GM12878 (cell line): ENCODE measurements around the gene FOXD1. TPM values are rescaled to one million over a fixed set of nuclear protein-coding genes. Genes with fewer than 3 reads are reported as not detected.

Experiments
- polyA plus RNA-seq, 11 experiments: library from polyadenylated mRNA; depleted of rRNA in 4 of 11; unstranded in 6 of 11; stranded (reverse) in 5 of 11; fragments of >200 nt; fragmentation: Nextera tagmentation in 4 of 11; fragmentation: Illumina TruSeq in 1 of 11; extraction: Ambion mirVana in 4 of 11; extraction: Trizol in 1 of 11; gene quantifications; 1 replicate in 1 of 11; 2 replicates in 10 of 11; pipeline versions ENCODE4 v1.2.1 to v1.2.3, GENCODE V29; 2011 to 2016; ENCODE audit warnings: inconsistent platforms in 2 of 11, missing spikeins in 2 of 11, low read depth in 1 of 11
- total RNA-seq, 4 experiments: library from RNA; depleted of rRNA in 3 of 4; stranded (reverse); fragments of >200 nt in 3 of 4; fragmentation: Illumina TruSeq in 1 of 4; extraction: Trizol in 1 of 4; gene quantifications; 2 replicates each; pipeline versions ENCODE4 v1.2.1 to v1.2.3, GENCODE V29; 2013 to 2021

Gene FOXD1
- total and polyA plus RNA-seq, 10 of the 15 experiments (the other 5 are each of a cell fraction or from before 2014, with no cell fraction given) = not detected

Other genes starting within 250 kb of the FOXD1 start
- 492 and 532 TPM in 2 replicates for gene BTF3, start 49.7 kb upstream of the FOXD1 start, total RNA-seq (2014; rRNA removed)
- gene BTF3, start 49.7 kb upstream of the FOXD1 start, total RNA-seq (2014; rRNA removed; fragmentation: Illumina TruSeq; extraction: Trizol) = 855 and 860 TPM in 2 replicates
- gene BTF3, start 49.7 kb upstream of the FOXD1 start, total RNA-seq (2021) = 836 and 848 TPM in 2 replicates
- gene BTF3, start 49.7 kb upstream of the FOXD1 start, polyA plus RNA-seq (2011; rRNA removed) = 807 and 1,223 TPM in 2 replicates
- 1,650 and 1,701 TPM in 2 replicates for gene BTF3, start 49.7 kb upstream of the FOXD1 start, polyA plus RNA-seq (2014; fragmentation: Illumina TruSeq; extraction: Trizol)
- gene BTF3, start 49.7 kb upstream of the FOXD1 start, polyA plus RNA-seq (2014; fragmentation: Nextera tagmentation; extraction: Ambion mirVana) = 1,000 to 10,000 TPM; 1,064 to 1,108 TPM
- gene BTF3, start 49.7 kb upstream of the FOXD1 start, polyA plus RNA-seq (2014; rRNA removed) = 830 and 886 TPM in 2 replicates
- gene BTF3, start 49.7 kb upstream of the FOXD1 start, polyA plus RNA-seq (2016; fragmentation: Nextera tagmentation; extraction: Ambion mirVana) = 100 to 1,000 TPM; 922 to 993 TPM
- 23.7 and 28.4 TPM in 2 replicates for gene ANKRA2, start 116.9 kb upstream of the FOXD1 start, total RNA-seq (2014; rRNA removed)
- gene ANKRA2, start 116.9 kb upstream of the FOXD1 start, total RNA-seq (2014; rRNA removed; fragmentation: Illumina TruSeq; extraction: Trizol) = 17.3 and 18.2 TPM in 2 replicates
- gene ANKRA2, start 116.9 kb upstream of the FOXD1 start, total RNA-seq (2021) = 12.8 and 13.3 TPM in 2 replicates
- gene ANKRA2, start 116.9 kb upstream of the FOXD1 start, polyA plus RNA-seq (2011; rRNA removed) = 47.1 and 77.2 TPM in 2 replicates
- 12.3 and 15.1 TPM in 2 replicates for gene ANKRA2, start 116.9 kb upstream of the FOXD1 start, polyA plus RNA-seq (2014; fragmentation: Illumina TruSeq; extraction: Trizol)
- gene ANKRA2, start 116.9 kb upstream of the FOXD1 start, polyA plus RNA-seq (2014; fragmentation: Nextera tagmentation; extraction: Ambion mirVana) = 10 to 100 TPM; 19.4 to 31.3 TPM
- 15.1 and 20.2 TPM in 2 replicates for gene ANKRA2, start 116.9 kb upstream of the FOXD1 start, polyA plus RNA-seq (2014; rRNA removed)
- 10 to 100 TPM; 30.2 to 32.6 TPM for gene ANKRA2, start 116.9 kb upstream of the FOXD1 start, polyA plus RNA-seq (2016; fragmentation: Nextera tagmentation; extraction: Ambion mirVana)
- 27.7 and 35.5 TPM in 2 replicates for gene UTP15, start 117.0 kb upstream of the FOXD1 start, total RNA-seq (2014; rRNA removed)
- 33.6 and 39.4 TPM in 2 replicates for gene UTP15, start 117.0 kb upstream of the FOXD1 start, total RNA-seq (2014; rRNA removed; fragmentation: Illumina TruSeq; extraction: Trizol)
- gene UTP15, start 117.0 kb upstream of the FOXD1 start, total RNA-seq (2021) = 32.2 and 36.7 TPM in 2 replicates
- 29.7 and 41.4 TPM in 2 replicates for gene UTP15, start 117.0 kb upstream of the FOXD1 start, polyA plus RNA-seq (2011; rRNA removed)
- gene UTP15, start 117.0 kb upstream of the FOXD1 start, polyA plus RNA-seq (2014; fragmentation: Illumina TruSeq; extraction: Trizol) = 30.7 and 37.6 TPM in 2 replicates
- gene UTP15, start 117.0 kb upstream of the FOXD1 start, polyA plus RNA-seq (2014; fragmentation: Nextera tagmentation; extraction: Ambion mirVana) = 10 to 100 TPM; 22.5 to 24.9 TPM
- gene UTP15, start 117.0 kb upstream of the FOXD1 start, polyA plus RNA-seq (2014; rRNA removed) = 21.3 and 29.5 TPM in 2 replicates
- gene UTP15, start 117.0 kb upstream of the FOXD1 start, polyA plus RNA-seq (2016; fragmentation: Nextera tagmentation; extraction: Ambion mirVana) = 10 to 100 TPM; 28.9 to 33.8 TPM
- gene ARHGEF28, start 177.4 kb upstream of the FOXD1 start, total RNA-seq (2014; rRNA removed) = 0.23 and 0.38 TPM in 2 replicates
- gene ARHGEF28, start 177.4 kb upstream of the FOXD1 start, total RNA-seq (2014; rRNA removed; fragmentation: Illumina TruSeq; extraction: Trizol) = 0.18 and 0.22 TPM in 2 replicates
- gene ARHGEF28, start 177.4 kb upstream of the FOXD1 start, total RNA-seq (2021) = 0.15 and 0.19 TPM in 2 replicates
- 0.72 TPM in 2 replicates for gene ARHGEF28, start 177.4 kb upstream of the FOXD1 start, polyA plus RNA-seq (2011; rRNA removed)
- 0.10 and 0.54 TPM in 2 replicates for gene ARHGEF28, start 177.4 kb upstream of the FOXD1 start, polyA plus RNA-seq (2014; fragmentation: Illumina TruSeq; extraction: Trizol)
- not detected for gene ARHGEF28, start 177.4 kb upstream of the FOXD1 start, polyA plus RNA-seq (2014; fragmentation: Nextera tagmentation; extraction: Ambion mirVana)
- 0.10 and 0.16 TPM in 2 replicates for gene ARHGEF28, start 177.4 kb upstream of the FOXD1 start, polyA plus RNA-seq (2014; rRNA removed)
- gene ARHGEF28, start 177.4 kb upstream of the FOXD1 start, polyA plus RNA-seq (2016; fragmentation: Nextera tagmentation; extraction: Ambion mirVana) = under 1 TPM; 0.43 to 0.60 TPM